ENCODE results near the gene PROSER1. TPM values are rescaled to one million over a fixed set of nuclear protein-coding genes. Genes with fewer than 3 reads are reported as not detected.
A peak's percentile ranks its signal among the peaks of the same experiment; 100 is the strongest.

The PROSER1 gene
- total and polyA plus RNA-seq, 7 donors = 9.2 to 20.3 (median 13.6) TPM

DNA sequence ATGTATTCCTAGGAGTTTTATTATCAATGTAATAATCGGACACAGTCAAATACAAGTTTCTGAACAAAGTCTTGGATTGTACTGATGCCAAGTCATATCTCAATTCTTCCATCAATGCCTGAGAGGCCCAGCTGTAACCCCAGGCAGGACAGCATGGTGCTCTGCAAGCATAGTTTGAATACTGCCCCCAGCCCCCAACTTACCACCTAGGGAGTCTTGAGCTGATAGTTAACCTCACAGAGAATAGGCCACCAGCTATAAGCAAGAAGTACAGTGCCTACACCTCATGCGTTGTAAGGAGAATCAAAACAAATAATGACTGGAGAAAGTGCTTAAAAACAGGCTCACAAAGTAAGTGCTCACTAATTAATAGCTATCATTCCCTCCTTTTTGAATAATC lies 2.7 kb downstream of the PROSER1 start:
- Histone ChIP-seq H3K27ac (no peak overlapping the region), H3K27me3 (no peaks in the 10 kb centered on the region), H3K9me3 (no peaks in the 10 kb centered on the region), H3K36me3 (peaks cover 0 to 6% (median 0%) of the 10 kb centered on the region in 4 donors), H3K4me1 (peaks cover 0 to 51% (median 42%) of the 10 kb centered on the region in 4 donors), H3K4me3 (peak overlapping the region in 1 of 4 donors; percentile 96)
- intact Hi-C loops (cut with DNase I) = loop anchor here (5.0 kb wide), 1 partner anchor 582 kb away; no protein-coding TSS in a partner anchor
- DNase-seq = no peak
- TF ChIP-seq EP300 (IDR thresholded peaks at IDR 0.05) (no peak), POLR2A (IDR thresholded peaks at IDR 0.05) (no peak), CTCF (IDR thresholded peaks at IDR 0.05) (no peak), POLR2AphosphoS5 (IDR thresholded peaks at IDR 0.05) (no peak)
- 15 to 56% methylated on average over 2 of the region's 2 CpGs for WGBS, 2 donors

- H3K4me1 ChIP-seq = peaks cover 0 to 41% (median 33%) of the 10 kb centered on the region in 4 donors
- H3K36me3 ChIP-seq = peaks cover 0 to 6% (median 0%) of the 10 kb centered on the region in 4 donors
- no peak overlapping the region for H3K4me3 ChIP-seq
- 61 to 77% methylated on average over 1 of the region's 1 CpG for WGBS, 2 donors
- no peak overlapping the region for H3K27ac ChIP-seq
- no peak for DNase-seq
- intact Hi-C loops (cut with DNase I) = no loop called here
- H3K27me3 ChIP-seq = no peaks in the 10 kb centered on the region
- TF ChIP-seq EP300 (IDR thresholded peaks at IDR 0.05) (no peak), POLR2A (IDR thresholded peaks at IDR 0.05) (no peak), POLR2AphosphoS5 (IDR thresholded peaks at IDR 0.05) (no peak), CTCF (IDR thresholded peaks at IDR 0.05) (no peak)
- no peaks in the 10 kb centered on the region for H3K9me3 ChIP-seq
Observed at GRCh38 chr13:39034085-39034484, 3.8 kb downstream of the PROSER1 start.

GRCh38 chr13:39032150-39032549 lies 5.7 kb downstream of the PROSER1 start:
- Histone ChIP-seq H3K27ac (no peak overlapping the region), H3K9me3 (no peaks in the 10 kb centered on the region), H3K27me3 (no peaks in the 10 kb centered on the region), H3K36me3 (peaks cover 0 to 23% (median 6%) of the 10 kb centered on the region in 4 donors), H3K4me3 (no peak overlapping the region), H3K4me1 (peaks cover 0 to 35% (median 28%) of the 10 kb centered on the region in 4 donors)
- TF ChIP-seq POLR2AphosphoS5 (IDR thresholded peaks at IDR 0.05) = no peak
- TF ChIP-seq POLR2A (IDR thresholded peaks at IDR 0.05) = no peak
- no peak for TF ChIP-seq EP300 (IDR thresholded peaks at IDR 0.05)
- no peak for TF ChIP-seq CTCF (IDR thresholded peaks at IDR 0.05)
- 96 to 97% methylated on average over 1 of the region's 1 CpG for WGBS, 2 donors
- intact Hi-C loops (cut with DNase I) = no loop called here
- DNase-seq = no peak

DNA sequence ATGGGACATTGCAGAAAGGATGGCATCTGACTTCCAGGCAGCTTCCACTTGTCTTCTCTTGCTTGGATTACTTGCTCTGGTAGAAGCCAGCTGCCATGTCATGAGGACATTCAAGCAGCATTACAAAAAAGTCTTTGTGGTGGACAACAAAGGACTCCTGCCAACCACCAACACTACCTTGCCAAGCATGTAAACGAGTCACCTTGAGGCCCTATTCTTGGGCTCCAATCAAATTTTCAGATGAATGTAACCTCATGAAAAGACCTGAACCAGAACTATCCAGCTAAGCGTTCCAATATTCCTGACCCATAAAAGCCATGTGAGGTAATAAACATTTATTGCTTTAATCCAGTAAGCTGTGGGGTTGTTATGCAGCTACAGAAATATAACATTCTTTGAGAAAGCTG lies 12.5 kb downstream of the PROSER1 start:
- Histone ChIP-seq H3K9me3 (no peaks in the 10 kb centered on the region), H3K4me3 (no peak overlapping the region), H3K27me3 (no peaks in the 10 kb centered on the region), H3K36me3 (peaks cover 8 to 82% (median 23%) of the 10 kb centered on the region in 4 donors), H3K27ac (no peak overlapping the region), H3K4me1 (no peaks in the 10 kb centered on the region)
- WGBS, 2 donors = 22 to 63% methylated on average over 2 of the region's 2 CpGs
- DNase-seq = no peak
- TF ChIP-seq CTCF (IDR thresholded peaks at IDR 0.05) = no peak
- no peak for TF ChIP-seq EP300 (IDR thresholded peaks at IDR 0.05)
- TF ChIP-seq POLR2A (IDR thresholded peaks at IDR 0.05) = no peak
- TF ChIP-seq POLR2AphosphoS5 (IDR thresholded peaks at IDR 0.05) = no peak
- intact Hi-C loops (cut with DNase I) = no loop called here

- Histone ChIP-seq H3K4me3 (no peak overlapping the region), H3K27me3 (no peaks in the 10 kb centered on the region), H3K36me3 (peaks cover 8 to 83% (median 23%) of the 10 kb centered on the region in 4 donors), H3K9me3 (no peaks in the 10 kb centered on the region), H3K4me1 (no peaks in the 10 kb centered on the region), H3K27ac (no peak overlapping the region)
- intact Hi-C loops (cut with DNase I) = no loop called here
- TF ChIP-seq POLR2AphosphoS5 (IDR thresholded peaks at IDR 0.05) (no peak), CTCF (IDR thresholded peaks at IDR 0.05) (no peak), POLR2A (IDR thresholded peaks at IDR 0.05) (no peak), EP300 (IDR thresholded peaks at IDR 0.05) (no peak)
- no peak for DNase-seq
Observed at GRCh38 chr13:39023761-39024160, 14.1 kb downstream of the PROSER1 start.

All from sigmoid colon (tissue), 7 donors.